GM12892 (cell line): ENCODE results near the gene POLR3B.

ENCODE experiments used
- POLR2A ChIP-seq: IDR thresholded peaks from 2 replicates; pipeline ENCODE4 v1.6.1; 2011; ENCODE audit warnings: low read depth, low read length, control low read depth
- POLR2AphosphoS5 ChIP-seq: IDR thresholded peaks from 2 replicates; pipeline ENCODE4 v1.6.1; 2011; ENCODE audit warnings: low read depth, low read length, control low read depth
- TAF1 ChIP-seq: IDR thresholded peaks from 2 replicates; pipeline ENCODE4 v1.6.1; 2011; ENCODE audit warnings: low read depth, mild to moderate bottlenecking, control low read depth, low read length, borderline replicate concordance

- TF ChIP-seq POLR2A, result no peak
- TF ChIP-seq POLR2AphosphoS5, result no peak
- no peak for TF ChIP-seq TAF1
Measured at GRCh38 chr12:106552228-106552627, 194.7 kb downstream of the POLR3B start.
